GM19324 (cell line): Measurements from ENCODE around the gene MEOX2.

ENCODE experiments used
- ATAC-seq: cut with Tn5 transposase; IDR thresholded peaks from one replicate; pipeline ENCODE4 v1.9.1; 2021; ENCODE audit warnings: mild to moderate bottlenecking, moderate library complexity; ENCODE audit not compliant: unreplicated experiment, low FRiP score

MEOX2 gene

GRCh38 chr7:15681631-15682030 lies 4.9 kb downstream of the MEOX2 start:
- ATAC-seq: no peak

- no peak for ATAC-seq
These were observed 5.3 kb downstream of the MEOX2 start for GRCh38 chr7:15681186-15681585.

GRCh38 chr7:15680446-15680845 lies 6.0 kb downstream of the MEOX2 start:
- no peak for ATAC-seq

- no peak for ATAC-seq
These were observed 7.2 kb downstream of the MEOX2 start for GRCh38 chr7:15679306-15679705.

- no peak for ATAC-seq
These were observed 7.8 kb downstream of the MEOX2 start for GRCh38 chr7:15678653-15679052.

- ATAC-seq: no peak
These were observed 11.1 kb downstream of the MEOX2 start for GRCh38 chr7:15675379-15675778.

- no peak for ATAC-seq
These were observed 11.9 kb downstream of the MEOX2 start for GRCh38 chr7:15674586-15674985.

GRCh38 chr7:15669443-15670090 lies 16.9 kb downstream of the MEOX2 start:
- ATAC-seq: no peak

GRCh38 chr7:15667991-15668390 lies 18.5 kb downstream of the MEOX2 start:
- no peak for ATAC-seq

- no peak for ATAC-seq
These were observed 24.0 kb downstream of the MEOX2 start for GRCh38 chr7:15662451-15662850.

- ATAC-seq: no peak
These were observed 28.2 kb downstream of the MEOX2 start for GRCh38 chr7:15658247-15658646.

- no peak for ATAC-seq
These were observed 33.6 kb downstream of the MEOX2 start for GRCh38 chr7:15652776-15653290.

- no peak for ATAC-seq
These were observed 34.8 kb downstream of the MEOX2 start for GRCh38 chr7:15651693-15652092.

GRCh38 chr7:15650787-15651186 lies 35.7 kb downstream of the MEOX2 start:
- ATAC-seq: no peak

GRCh38 chr7:15648461-15648961 lies 38.0 kb downstream of the MEOX2 start:
- no peak for ATAC-seq

GRCh38 chr7:15647309-15647708 lies 39.2 kb downstream of the MEOX2 start:
- no peak for ATAC-seq

- no peak for ATAC-seq
These were observed 43.3 kb downstream of the MEOX2 start for GRCh38 chr7:15643000-15643705.

GRCh38 chr7:15628876-15629275 lies 57.6 kb downstream of the MEOX2 start:
- ATAC-seq: no peak

- no peak for ATAC-seq
These were observed 60.4 kb downstream of the MEOX2 start for GRCh38 chr7:15626041-15626440.

GRCh38 chr7:15625466-15625865 lies 61.0 kb downstream of the MEOX2 start:
- no peak for ATAC-seq

GRCh38 chr7:15621468-15621867 lies 65.0 kb downstream of the MEOX2 start:
- no peak for ATAC-seq
